Measurements from ENCODE around the gene WDR46. TPM values are rescaled to one million over a fixed set of nuclear protein-coding genes. Genes with fewer than 3 reads are reported as not detected.

The WDR46 gene
- total and polyA plus RNA-seq, 2 donors (not counting 3 experiments of a cell fraction or from before 2014, with no cell fraction given): 61.4 to 71.2 TPM

DNA sequence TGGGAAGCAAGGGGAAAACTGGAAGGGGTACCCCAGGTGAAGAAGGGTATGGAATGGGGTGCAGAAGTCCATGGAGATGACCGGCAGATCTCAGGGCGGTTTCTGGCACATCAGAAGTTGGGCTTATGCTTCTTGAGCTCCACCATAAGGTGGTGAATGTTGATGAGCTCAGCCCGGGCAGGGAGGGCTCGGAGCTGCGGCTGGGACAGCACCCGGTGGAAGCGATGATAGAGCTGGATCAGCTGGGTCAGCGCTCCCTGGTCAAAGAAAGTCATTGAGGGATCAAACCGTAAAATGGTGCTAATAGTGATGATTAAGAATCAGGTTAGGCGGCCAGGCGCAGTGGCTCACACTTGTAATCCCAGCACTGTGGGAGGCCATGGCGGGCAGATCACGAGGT is 38.3 kb downstream of the WDR46 start:
- FAIRE-seq: no peak
- no peaks in the 10 kb centered on the region for H4K20me1 ChIP-seq (replicated peaks; ENCODE audit: control insufficient read depth, extremely low read depth, insufficient read depth, low read length)
- intact Hi-C loops (cut with micrococcal nuclease): no loop called here
- peaks cover 23% of the 10 kb centered on the region for H3K4me1 ChIP-seq (ENCODE audit: control insufficient read depth, extremely low read depth, insufficient read depth, low read length)
- no peaks in the 10 kb centered on the region for H3K9me3 ChIP-seq (replicated peaks; ENCODE audit: control insufficient read depth, insufficient read depth, low read length)
- H3K9ac ChIP-seq (replicated peaks; ENCODE audit: extremely low read depth, insufficient read depth, low read length): no peak overlapping the region
- TF ChIP-seq GATA2 (IDR thresholded peaks at IDR 0.05; ENCODE audit: insufficient read depth, insufficient read length, low read depth, low read length) (no peak), POLR2AphosphoS5 (IDR thresholded peaks at IDR 0.05; ENCODE audit: insufficient read depth, low read depth, low read length) (no peak), EZH2 (IDR thresholded peaks at IDR 0.05; ENCODE audit: borderline replicate concordance, low read depth, low read length, severe bottlenecking) (no peak), JUN (IDR thresholded peaks at IDR 0.05; ENCODE audit: borderline replicate concordance, insufficient read depth, insufficient read length, low read depth) (no peak), POLR2A (IDR thresholded peaks at IDR 0.05; ENCODE audit: low read depth, low read length) (no peak)
- TF ChIP-seq, protein P1, sequence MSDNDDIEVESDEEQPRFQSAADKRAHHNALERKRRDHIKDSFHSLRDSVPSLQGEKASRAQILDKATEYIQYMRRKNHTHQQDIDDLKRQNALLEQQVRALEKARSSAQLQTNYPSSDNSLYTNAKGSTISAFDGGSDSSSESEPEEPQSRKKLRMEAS (IDR thresholded peaks at IDR 0.05; ENCODE audit: insufficient read depth, insufficient read length): no peak
- TF ChIP-seq, protein P2, sequence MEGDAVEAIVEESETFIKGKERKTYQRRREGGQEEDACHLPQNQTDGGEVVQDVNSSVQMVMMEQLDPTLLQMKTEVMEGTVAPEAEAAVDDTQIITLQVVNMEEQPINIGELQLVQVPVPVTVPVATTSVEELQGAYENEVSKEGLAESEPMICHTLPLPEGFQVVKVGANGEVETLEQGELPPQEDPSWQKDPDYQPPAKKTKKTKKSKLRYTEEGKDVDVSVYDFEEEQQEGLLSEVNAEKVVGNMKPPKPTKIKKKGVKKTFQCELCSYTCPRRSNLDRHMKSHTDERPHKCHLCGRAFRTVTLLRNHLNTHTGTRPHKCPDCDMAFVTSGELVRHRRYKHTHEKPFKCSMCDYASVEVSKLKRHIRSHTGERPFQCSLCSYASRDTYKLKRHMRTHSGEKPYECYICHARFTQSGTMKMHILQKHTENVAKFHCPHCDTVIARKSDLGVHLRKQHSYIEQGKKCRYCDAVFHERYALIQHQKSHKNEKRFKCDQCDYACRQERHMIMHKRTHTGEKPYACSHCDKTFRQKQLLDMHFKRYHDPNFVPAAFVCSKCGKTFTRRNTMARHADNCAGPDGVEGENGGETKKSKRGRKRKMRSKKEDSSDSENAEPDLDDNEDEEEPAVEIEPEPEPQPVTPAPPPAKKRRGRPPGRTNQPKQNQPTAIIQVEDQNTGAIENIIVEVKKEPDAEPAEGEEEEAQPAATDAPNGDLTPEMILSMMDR (IDR thresholded peaks at IDR 0.05; ENCODE audit: extremely low read depth in 1 of 2, insufficient read depth in 1 of 2, low read depth in 1 of 2, low read length in 2 of 2): no peak
- H3K4me2 ChIP-seq (ENCODE audit: insufficient read depth, low read length): no peak overlapping the region
- no peak overlapping the region for H3K4me3 ChIP-seq (replicated peaks in 1 of 3; ENCODE audit: insufficient read depth in 1 of 3, low read depth in 1 of 3, low read length in 3 of 3)
- H3K79me2 ChIP-seq (ENCODE audit: control insufficient read depth, insufficient read depth, low read length): no peaks in the 10 kb centered on the region
- BruUV-seq (replicated peaks): no TSS peak
- H3K27ac ChIP-seq (ENCODE audit: insufficient read depth, low read depth, low read length): no peak overlapping the region
- dilution Hi-C loops (cut with MboI; ENCODE audit: extremely low pct_ligation_motif_present, low sequenced_read_pairs): no loop called here
- H3K27me3 ChIP-seq (ENCODE audit: control insufficient read depth in 2 of 2, insufficient read depth in 2 of 2, low read length in 2 of 2): peaks cover 0 to 2% of the 10 kb centered on the region in 2 experiments
- DNase-seq (ENCODE audit: low read depth, low spot score): no peak
- H2AFZ ChIP-seq (ENCODE audit: low read depth, low read length): no peak overlapping the region
- H3K9me1 ChIP-seq (replicated peaks; ENCODE audit: control insufficient read depth, extremely low read depth, insufficient read depth, low read length): no peaks in the 10 kb centered on the region
- ChIA-PET POLR2A (interaction anchor here (2.7 kb wide), 1 partner anchor 21 kb away, joined by 10 read pairs; the partner anchor contains the start of genes RPS18 and VPS52), CTCF (interaction anchor here (1.0 to 3.8 kb wide), 5 partner anchors 21 to 412 kb away, joined by 3 to 53 read pairs (median 4); partner anchors contain the start of genes RGL2, RPS18, TAP2 and VPS52)
- peaks cover 0 to 2% of the 10 kb centered on the region in 2 experiments for H3K36me3 ChIP-seq (ENCODE audit: control insufficient read depth in 2 of 2, extremely low read depth in 1 of 2, insufficient read depth in 2 of 2, low read length in 2 of 2)
